DND-41 (cell line): ENCODE results near the gene ACE.

ENCODE experiments used
- CTCF ChIP-seq: IDR thresholded peaks from 2 replicates; pipeline ENCODE4 v1.5.1; 2012; ENCODE audit warnings: borderline replicate concordance, low read length, moderate library complexity, mild to moderate bottlenecking; ENCODE audit not compliant: poor library complexity, severe bottlenecking; ENCODE audit errors: extremely low read depth
- EZH2 ChIP-seq: IDR thresholded peaks from 3 replicates; pipeline ENCODE4 v1.6.1; 2012; ENCODE audit warnings: borderline replicate concordance, low read depth, mild to moderate bottlenecking, moderate library complexity, low read length, inconsistent platforms; ENCODE audit not compliant: severe bottlenecking

- TF ChIP-seq CTCF (no peak), EZH2 (no peak)
These were observed 46.6 kb upstream of the ACE start for GRCh38 chr17:63430223-63430622.
